GM06990 (cell line): ENCODE results near the gene SEPTIN3.
"Not testable (repeated sequence)": the region's sequence is repeated elsewhere in the genome, so short reads cannot be mapped to it uniquely, and the experiment has no call there.

ENCODE experiments used
- DNase-seq: peaks from one replicate; pipeline ENCODE4 v3.0.0-alpha.2; 2011; ENCODE audit not compliant: insufficient read length; ENCODE audit errors: extremely low read depth
- H3K27me3 ChIP-seq: replicated peaks from 2 replicates; pipeline ENCODE4 v1.6.0; 2011; ENCODE audit warnings: low read length; ENCODE audit not compliant: control insufficient read depth, insufficient read depth
- H3K36me3 ChIP-seq: 2 replicates; pipeline ENCODE4 v1.5.1; 2011; ENCODE audit warnings: low read length; ENCODE audit not compliant: control insufficient read depth, insufficient read depth
- H3K4me3 ChIP-seq: replicated peaks from 2 replicates; pipeline ENCODE4 v1.5.1; 2011; ENCODE audit warnings: low read depth, mild to moderate bottlenecking, control low read depth, low read length
- TF ChIP-seq, protein P1 (sequence below): IDR thresholded peaks from 2 replicates; pipeline ENCODE4 v1.5.1; 2011; ENCODE audit warnings: low read length, control low read depth, mild to moderate bottlenecking, inconsistent platforms; ENCODE audit not compliant: insufficient read depth, poor library complexity, severe bottlenecking

The SEPTIN3 gene

DNA sequence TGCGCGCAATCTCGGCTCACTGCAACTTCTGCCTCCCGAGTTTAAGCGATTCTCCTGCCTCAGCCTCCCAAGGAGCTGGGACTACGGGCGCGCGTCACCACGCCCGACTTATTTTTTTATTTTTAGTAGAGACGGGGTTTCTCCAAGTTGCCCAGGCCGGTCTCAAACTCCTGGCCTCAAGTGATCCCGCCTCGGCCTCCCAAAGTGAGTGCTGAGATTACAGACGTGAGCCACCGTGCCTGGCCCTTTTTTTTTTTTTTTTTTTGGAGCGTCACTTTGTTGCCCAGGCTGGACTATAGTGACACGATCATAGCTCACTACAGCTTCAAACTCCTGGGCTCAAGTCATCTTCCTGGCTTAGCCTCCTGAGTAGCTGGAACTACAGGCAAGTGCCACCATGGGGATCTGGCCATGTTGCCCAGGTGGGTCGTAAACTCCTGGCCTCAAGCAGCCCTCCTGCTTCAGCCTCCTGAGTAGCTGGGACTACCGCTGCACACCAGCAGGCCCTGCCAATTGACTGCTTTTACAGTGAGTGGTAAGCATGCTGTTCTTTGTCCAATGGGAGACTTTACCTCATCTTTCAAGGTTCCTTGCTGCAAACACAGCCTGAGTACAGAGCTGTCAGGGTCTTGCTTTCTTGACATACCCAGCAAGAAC lies 21.7 kb upstream of the SEPTIN3 start:
- Histone ChIP-seq H3K36me3 (peaks cover 2% of the 10 kb centered on the region), H3K27me3 (no peaks in the 10 kb centered on the region), H3K4me3 (peak overlapping the region; percentile 87)
- peak; percentile 49 for DNase-seq
- TF ChIP-seq, protein P1, sequence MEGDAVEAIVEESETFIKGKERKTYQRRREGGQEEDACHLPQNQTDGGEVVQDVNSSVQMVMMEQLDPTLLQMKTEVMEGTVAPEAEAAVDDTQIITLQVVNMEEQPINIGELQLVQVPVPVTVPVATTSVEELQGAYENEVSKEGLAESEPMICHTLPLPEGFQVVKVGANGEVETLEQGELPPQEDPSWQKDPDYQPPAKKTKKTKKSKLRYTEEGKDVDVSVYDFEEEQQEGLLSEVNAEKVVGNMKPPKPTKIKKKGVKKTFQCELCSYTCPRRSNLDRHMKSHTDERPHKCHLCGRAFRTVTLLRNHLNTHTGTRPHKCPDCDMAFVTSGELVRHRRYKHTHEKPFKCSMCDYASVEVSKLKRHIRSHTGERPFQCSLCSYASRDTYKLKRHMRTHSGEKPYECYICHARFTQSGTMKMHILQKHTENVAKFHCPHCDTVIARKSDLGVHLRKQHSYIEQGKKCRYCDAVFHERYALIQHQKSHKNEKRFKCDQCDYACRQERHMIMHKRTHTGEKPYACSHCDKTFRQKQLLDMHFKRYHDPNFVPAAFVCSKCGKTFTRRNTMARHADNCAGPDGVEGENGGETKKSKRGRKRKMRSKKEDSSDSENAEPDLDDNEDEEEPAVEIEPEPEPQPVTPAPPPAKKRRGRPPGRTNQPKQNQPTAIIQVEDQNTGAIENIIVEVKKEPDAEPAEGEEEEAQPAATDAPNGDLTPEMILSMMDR = no peak

DNA sequence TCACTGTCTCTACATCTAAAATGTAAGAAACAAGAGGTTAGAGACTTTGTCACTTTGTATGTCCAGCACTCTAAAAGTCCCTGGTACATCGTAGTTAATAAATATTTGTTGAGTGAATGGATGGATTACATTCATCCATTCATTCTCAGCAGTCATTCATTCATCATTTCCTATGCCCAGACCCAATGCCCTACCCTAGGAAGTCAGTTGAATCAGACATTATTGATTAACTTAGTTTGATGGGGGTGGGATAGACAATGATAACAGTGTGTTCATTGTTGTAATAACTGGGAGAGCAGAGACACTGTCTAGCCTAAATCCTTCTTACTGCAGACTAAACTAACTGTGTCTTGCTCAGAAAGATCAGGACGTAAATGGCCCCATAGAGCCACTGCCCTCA lies 21.1 kb upstream of the SEPTIN3 start:
- TF ChIP-seq, protein P1 = no peak
- H3K4me3 ChIP-seq = no peak overlapping the region

DNA sequence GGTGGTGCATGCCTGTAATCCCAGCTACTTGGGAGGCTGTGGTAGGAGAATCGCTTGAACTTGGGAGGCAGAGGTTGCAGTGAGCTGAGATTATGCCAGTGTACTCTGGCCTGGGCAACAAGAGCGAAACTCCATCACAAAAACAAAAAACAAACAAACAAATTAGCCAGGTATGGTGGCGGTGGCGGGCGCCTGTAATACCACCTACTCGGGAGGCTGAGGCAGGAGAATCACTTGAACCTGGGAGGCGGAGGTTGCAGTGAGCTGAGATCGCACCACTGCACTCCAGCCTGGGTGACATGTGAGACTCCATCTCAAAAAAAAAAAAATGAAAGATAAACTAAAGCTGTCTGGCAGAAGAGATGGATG lies 20.3 kb upstream of the SEPTIN3 start:
- not testable (repeated sequence) for DNase-seq, H3K27me3 ChIP-seq, H3K36me3 ChIP-seq
- H3K4me3 ChIP-seq = peak overlapping the region; percentile 43; the same call in 1 of the 2 replicates

More for the DNA sequence above, 21.1 kb upstream of the SEPTIN3 start:
- Histone ChIP-seq H3K36me3 (peaks cover 2% of the 10 kb centered on the region; the same call in 1 of the 2 replicates), H3K27me3 (no peaks in the 10 kb centered on the region)
- DNase-seq = no peak

DNA sequence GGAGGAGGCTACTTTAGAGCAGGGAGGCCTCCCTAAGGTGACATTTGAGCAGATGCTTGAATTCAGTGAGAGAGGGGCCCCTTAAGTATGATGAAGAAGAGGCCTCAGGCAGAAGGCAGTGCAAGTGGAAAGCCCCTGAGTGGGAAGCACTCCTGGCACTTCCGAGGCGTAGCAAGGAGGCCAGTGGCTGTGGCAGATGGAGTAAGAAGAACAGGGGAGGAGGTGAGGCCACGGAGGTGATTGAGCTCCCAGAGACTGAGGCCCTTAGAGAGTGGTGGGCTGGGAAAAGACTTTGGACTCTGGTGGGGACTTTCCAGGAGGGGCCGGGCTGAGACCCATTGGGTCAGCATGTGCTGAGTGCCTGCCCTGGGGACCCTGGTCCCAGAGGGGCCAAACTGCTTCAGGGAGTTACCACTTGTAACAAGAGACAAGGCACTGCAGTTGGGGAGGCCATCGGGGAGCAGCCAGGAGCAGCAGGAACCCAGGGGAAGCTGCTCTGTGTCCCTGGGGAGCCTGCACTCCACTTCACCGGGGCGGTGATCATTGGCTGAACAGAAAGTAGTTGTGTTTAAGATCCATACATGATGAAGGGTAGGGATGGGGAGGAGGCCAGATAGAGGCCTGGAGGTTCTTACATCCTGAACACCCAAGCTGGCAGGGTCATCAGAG lies 19.8 kb upstream of the SEPTIN3 start:
- Histone ChIP-seq H3K36me3 (no peaks in the 10 kb centered on the region), H3K27me3 (no peaks in the 10 kb centered on the region), H3K4me3 (peak overlapping the region; percentile 43)
- peak; percentile 76 for DNase-seq
- TF ChIP-seq, protein P1 = no peak

DNA sequence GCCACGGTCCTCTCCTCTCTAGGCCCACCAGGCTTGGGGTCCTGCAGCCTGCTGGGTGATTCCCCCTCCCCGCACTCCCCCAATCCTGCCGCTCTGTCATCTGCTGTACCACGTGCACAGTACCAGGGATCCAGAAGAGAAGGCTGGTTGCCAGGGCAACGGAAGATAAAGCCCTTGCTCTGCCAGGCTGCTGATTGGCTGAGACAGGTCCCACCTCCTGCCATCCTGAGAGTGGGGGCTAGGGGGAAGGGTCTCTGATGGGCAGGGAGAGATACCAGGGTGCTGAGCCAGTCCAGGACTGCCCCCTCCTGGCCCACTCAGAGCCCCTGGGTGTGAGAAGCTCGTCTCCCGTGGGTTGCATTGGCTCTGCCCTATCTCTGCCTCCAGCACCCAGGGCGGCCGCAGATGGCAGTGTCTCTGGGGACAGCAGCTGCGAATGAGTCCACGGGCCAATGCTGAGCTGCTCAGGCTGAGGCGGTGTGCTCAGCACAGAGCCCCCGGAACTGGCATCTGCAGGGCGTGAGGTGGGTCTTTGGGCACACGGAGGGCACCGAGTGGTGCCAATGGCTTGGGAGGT lies 17.3 kb upstream of the SEPTIN3 start, which contains the start of gene SMIM45:
TSS of gene SMIM45 (plus strand) at position 253 of the 577 bp plus-strand sequence.
- TF ChIP-seq, protein P1 = peak; percentile 14
- DNase-seq = no peak
- H3K4me3 ChIP-seq = no peak within 1 kb of the TSS
- H3K36me3 ChIP-seq = no peaks in the 10 kb centered on the region
- no peaks in the 10 kb centered on the region for H3K27me3 ChIP-seq

- H3K4me3 ChIP-seq = no peak overlapping the region
- TF ChIP-seq, protein P1 = no peak
- H3K27me3 ChIP-seq = no peaks in the 10 kb centered on the region
- no peaks in the 10 kb centered on the region for H3K36me3 ChIP-seq
- DNase-seq = no peak
These were observed 16.5 kb upstream of the SEPTIN3 start for GRCh38 chr22:41952713-41953112.
